ENCODE measurements around the gene ADGRF3.

- TF ChIP-seq EZH2 (IDR thresholded peaks at IDR 0.05; ENCODE audit: insufficient read depth, poor library complexity, severe bottlenecking): no peak
- no peak for TF ChIP-seq EZH2phosphoT487 (IDR thresholded peaks at IDR 0.05; ENCODE audit: insufficient read depth, low read depth)
These were observed 20.7 kb downstream of the ADGRF3 start for GRCh38 chr2:26325851-26326250.

Data from GM23248 (cell line).